Activated B cell treated with CpG ODN at 0.5 μM for 24 hours (primary cell): ENCODE measurements around the gene ULBP3. TPM values are rescaled to one million over a fixed set of nuclear protein-coding genes. Genes with fewer than 3 reads are reported as not detected.

Source experiments
- ATAC-seq: fragments of 200-7000 bp; cut with Tn5 transposase; one replicate; pipeline ENCODE4 v1.10.0; 2021; ENCODE audit warnings: low read depth, mild to moderate bottlenecking, moderate library complexity
- CTCF ChIA-PET: fragments of 350-600 bp; sonication (Branson Sonifier 250); formaldehyde crosslinking; loops from one replicate; lab custom pipeline; 2021; ENCODE audit warnings: antibody characterized with exemption; lab: Charles Lee
- POLR2A ChIA-PET: fragments of 350-600 bp; sonication (Branson Sonifier 250); formaldehyde crosslinking; loops from one replicate; lab custom pipeline; 2021; ENCODE audit warnings: antibody characterized with exemption; lab: Charles Lee
- DNase-seq: peaks from one replicate; pipeline ENCODE4 v3.0.0; 2022
- H3K27ac Mint-ChIP-seq: one replicate; pipeline ENCODE4 v1.8.0; 2020; ENCODE audit warnings: mixed read lengths
- H3K27me3 Mint-ChIP-seq: one replicate; pipeline ENCODE4 v1.8.0; 2021; ENCODE audit warnings: mixed read lengths
- H3K36me3 Mint-ChIP-seq: one replicate; pipeline ENCODE4 v1.8.0; 2021; ENCODE audit warnings: low read depth, mixed read lengths
- H3K4me1 Mint-ChIP-seq: one replicate; pipeline ENCODE4 v1.8.0; 2021; ENCODE audit warnings: mixed read lengths
- H3K4me3 Mint-ChIP-seq: one replicate; pipeline ENCODE4 v1.8.0; 2020; ENCODE audit warnings: mild to moderate bottlenecking, mixed read lengths
- H3K9me3 Mint-ChIP-seq: one replicate; pipeline ENCODE4 v1.8.0; 2020; ENCODE audit warnings: mixed read lengths
- CTCF ChIP-seq: fragments of 200-600 bp; IDR thresholded peaks from one replicate; pipeline ENCODE4 v1.8.0; 2022; ENCODE audit warnings: antibody characterized with exemption, mild to moderate bottlenecking
- intact Hi-C: fragments of 100-400 bp; cut with micrococcal nuclease; formaldehyde crosslinking; loops from one replicate; pipeline ENCODE4 v1.15.1; 2024
- total RNA-seq: library from RNA; stranded (reverse); gene quantifications from 2 replicates; pipeline ENCODE4 v1.2.3, GENCODE V29; 2022

ULBP3 gene
- total RNA-seq, 1 donor from 2014 or later: 0.80 TPM

- H3K27ac Mint-ChIP-seq: no peak overlapping the region
- CTCF ChIA-PET: no interaction called here
- DNase-seq (no peak), ATAC-seq (no peak)
- intact Hi-C loops: no loop called here
- no peaks in the 10 kb centered on the region for H3K36me3 Mint-ChIP-seq
- POLR2A ChIA-PET: no interaction called here
- no peak overlapping the region for H3K4me3 Mint-ChIP-seq
- no peaks in the 10 kb centered on the region for H3K9me3 Mint-ChIP-seq
- TF ChIP-seq CTCF: no peak
- H3K27me3 Mint-ChIP-seq: peaks cover 37% of the 10 kb centered on the region
- peaks cover 8% of the 10 kb centered on the region for H3K4me1 Mint-ChIP-seq
Observed at GRCh38 chr6:150056156-150056555, 12.8 kb downstream of the ULBP3 start.

- Mint-ChIP-seq H3K27ac (no peak overlapping the region), H3K36me3 (no peaks in the 10 kb centered on the region), H3K4me1 (peaks cover 5% of the 10 kb centered on the region), H3K9me3 (no peaks in the 10 kb centered on the region), H3K27me3 (peaks cover 45% of the 10 kb centered on the region), H3K4me3 (no peak overlapping the region)
- ATAC-seq: no peak
- DNase-seq: no peak
- CTCF ChIA-PET: interaction anchor here (1.0 kb wide), 1 partner anchor 16 kb away, joined by 4 read pairs; no protein-coding TSS in a partner anchor
- POLR2A ChIA-PET: no interaction called here
- TF ChIP-seq CTCF: no peak
- intact Hi-C loops: no loop called here
Observed at GRCh38 chr6:150055131-150055530, 13.8 kb downstream of the ULBP3 start.

- Mint-ChIP-seq H3K36me3 (no peaks in the 10 kb centered on the region), H3K27ac (no peak overlapping the region), H3K4me3 (no peak overlapping the region), H3K27me3 (peaks cover 45% of the 10 kb centered on the region), H3K4me1 (no peaks in the 10 kb centered on the region), H3K9me3 (no peaks in the 10 kb centered on the region)
- intact Hi-C loops: no loop called here
- ChIA-PET POLR2A (interaction anchor here (0.7 to 0.8 kb wide), 2 partner anchors 86 to 1093 kb away, joined by 3 to 4 read pairs; no protein-coding TSS in a partner anchor), CTCF (interaction anchor here (0.7 kb wide), 1 partner anchor 26 kb away, joined by 3 read pairs; no protein-coding TSS in a partner anchor)
- ATAC-seq (no peak), DNase-seq (no peak)
- no peak for TF ChIP-seq CTCF
Observed at GRCh38 chr6:150053450-150053849, 15.5 kb downstream of the ULBP3 start.

- Mint-ChIP-seq H3K4me3 (no peak overlapping the region), H3K9me3 (no peaks in the 10 kb centered on the region), H3K27ac (no peak overlapping the region), H3K4me1 (no peaks in the 10 kb centered on the region), H3K27me3 (peaks cover 61% of the 10 kb centered on the region), H3K36me3 (no peaks in the 10 kb centered on the region)
- DNase-seq: no peak
- intact Hi-C loops: no loop called here
- no peak for ATAC-seq
- CTCF ChIA-PET: no interaction called here
- TF ChIP-seq CTCF: no peak
- POLR2A ChIA-PET: no interaction called here
Observed at GRCh38 chr6:150050846-150051245, 18.1 kb downstream of the ULBP3 start.

GRCh38 chr6:150048099-150048498 is 20.8 kb downstream of the ULBP3 start:
- H3K4me3 Mint-ChIP-seq: no peak overlapping the region
- CTCF ChIA-PET: no interaction called here
- H3K4me1 Mint-ChIP-seq: no peaks in the 10 kb centered on the region
- no peaks in the 10 kb centered on the region for H3K9me3 Mint-ChIP-seq
- no peak for TF ChIP-seq CTCF
- DNase-seq (no peak), ATAC-seq (no peak)
- no peak overlapping the region for H3K27ac Mint-ChIP-seq
- no peaks in the 10 kb centered on the region for H3K36me3 Mint-ChIP-seq
- peaks cover 52% of the 10 kb centered on the region for H3K27me3 Mint-ChIP-seq
- POLR2A ChIA-PET: no interaction called here
- intact Hi-C loops: no loop called here
